ENCODE results near the gene DIP2C.

DIP2C gene

DNA sequence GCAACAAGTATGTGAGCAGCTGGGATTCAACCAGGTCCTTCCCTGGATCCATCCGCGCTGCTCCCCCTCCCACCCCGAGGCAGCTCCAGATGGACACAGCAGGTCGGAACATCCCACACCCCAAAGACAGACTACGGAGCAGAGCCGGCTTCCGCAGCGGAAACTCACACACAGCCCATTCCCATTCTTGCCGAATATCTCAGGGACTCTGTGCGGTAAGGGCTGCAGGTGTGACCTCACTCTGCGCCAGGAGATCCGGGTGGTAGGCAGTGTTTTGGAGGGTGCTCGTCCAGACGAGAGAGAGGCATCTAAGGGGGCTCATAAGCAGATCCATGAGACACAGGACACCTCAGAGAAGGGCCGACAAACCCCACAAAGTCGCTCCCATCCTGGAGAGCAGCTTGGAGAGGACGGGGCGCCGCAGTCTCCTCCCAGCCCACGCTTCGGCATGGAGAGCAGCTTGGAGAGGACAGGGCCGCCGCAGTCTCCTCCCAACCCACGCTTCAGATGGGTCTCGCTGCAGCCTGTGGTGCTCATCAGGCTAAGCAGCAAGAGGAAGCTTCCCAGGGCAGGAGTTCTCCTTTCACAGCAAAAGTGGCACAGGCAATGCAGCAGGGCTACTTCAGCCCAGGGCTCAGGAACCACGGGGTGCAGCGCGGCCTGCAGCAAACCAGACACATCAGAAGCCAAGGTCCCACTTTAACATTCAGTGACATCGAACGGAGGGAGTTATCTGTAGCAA lies 179.9 kb downstream of the DIP2C start:
- DNase-seq: no peak

DNA sequence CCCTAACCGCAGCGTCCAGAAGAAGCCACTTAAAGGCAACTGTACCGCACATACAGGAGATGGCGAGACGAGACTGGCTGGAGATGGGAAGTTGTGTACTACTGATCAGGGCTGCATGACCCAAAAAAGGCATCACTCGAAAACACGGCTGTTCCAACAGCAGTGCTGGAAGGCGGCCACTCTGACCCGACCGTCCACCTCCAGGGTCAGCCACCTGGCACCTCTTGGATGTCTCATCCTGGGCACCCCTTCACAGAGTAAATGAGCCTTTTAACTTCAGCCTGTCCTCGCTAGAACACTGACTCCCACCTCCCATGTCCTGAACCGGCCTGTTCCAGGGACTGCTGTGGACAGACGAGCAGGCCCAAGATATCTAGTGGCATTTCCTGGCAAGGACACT lies 180.7 kb downstream of the DIP2C start:
- DNase-seq: no peak

DNA sequence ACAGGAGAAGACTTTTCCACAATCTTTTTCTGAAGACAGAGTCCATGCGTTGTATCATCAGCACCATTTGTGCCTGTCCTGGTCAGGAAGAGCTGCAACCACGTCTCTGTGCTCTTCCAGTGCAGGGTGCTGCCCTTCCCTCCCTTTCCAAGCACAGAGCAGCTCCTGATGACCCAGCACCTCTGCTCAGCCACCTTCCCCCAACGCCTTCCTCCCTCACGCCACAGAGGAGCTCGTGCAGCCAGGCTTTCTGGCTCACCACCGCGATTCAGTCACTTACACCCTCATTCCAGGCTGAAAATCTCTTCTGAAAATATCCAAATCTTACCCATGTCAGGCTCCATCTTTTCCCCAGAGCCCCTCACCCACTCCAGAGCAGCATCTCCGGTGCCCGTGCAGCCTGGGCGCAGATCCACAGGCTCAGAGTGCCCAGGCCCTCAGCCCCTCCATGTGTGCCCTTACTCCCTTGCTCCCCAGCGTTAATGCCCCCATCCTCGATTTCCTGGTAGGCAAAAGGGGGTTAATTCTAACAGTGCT lies 181.5 kb downstream of the DIP2C start:
- no peak for DNase-seq

DNA sequence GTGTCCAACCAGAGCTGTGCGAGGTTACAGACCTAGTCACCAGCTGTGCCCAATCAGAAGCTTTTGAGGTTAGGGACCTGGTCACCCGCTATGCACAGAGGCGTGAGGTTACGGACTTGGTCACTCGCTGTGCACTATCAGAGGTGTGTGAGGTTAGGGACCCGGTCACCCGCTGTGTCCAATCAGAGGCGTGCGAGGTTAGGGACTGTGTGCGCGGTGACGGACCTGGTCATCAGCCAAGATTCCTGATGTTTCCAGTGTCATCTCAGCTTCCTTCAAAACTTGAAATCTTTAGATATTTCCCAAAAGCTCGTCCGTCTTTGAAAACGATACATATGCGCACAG lies 182.1 kb downstream of the DIP2C start:
- DNase-seq: no peak

DNA sequence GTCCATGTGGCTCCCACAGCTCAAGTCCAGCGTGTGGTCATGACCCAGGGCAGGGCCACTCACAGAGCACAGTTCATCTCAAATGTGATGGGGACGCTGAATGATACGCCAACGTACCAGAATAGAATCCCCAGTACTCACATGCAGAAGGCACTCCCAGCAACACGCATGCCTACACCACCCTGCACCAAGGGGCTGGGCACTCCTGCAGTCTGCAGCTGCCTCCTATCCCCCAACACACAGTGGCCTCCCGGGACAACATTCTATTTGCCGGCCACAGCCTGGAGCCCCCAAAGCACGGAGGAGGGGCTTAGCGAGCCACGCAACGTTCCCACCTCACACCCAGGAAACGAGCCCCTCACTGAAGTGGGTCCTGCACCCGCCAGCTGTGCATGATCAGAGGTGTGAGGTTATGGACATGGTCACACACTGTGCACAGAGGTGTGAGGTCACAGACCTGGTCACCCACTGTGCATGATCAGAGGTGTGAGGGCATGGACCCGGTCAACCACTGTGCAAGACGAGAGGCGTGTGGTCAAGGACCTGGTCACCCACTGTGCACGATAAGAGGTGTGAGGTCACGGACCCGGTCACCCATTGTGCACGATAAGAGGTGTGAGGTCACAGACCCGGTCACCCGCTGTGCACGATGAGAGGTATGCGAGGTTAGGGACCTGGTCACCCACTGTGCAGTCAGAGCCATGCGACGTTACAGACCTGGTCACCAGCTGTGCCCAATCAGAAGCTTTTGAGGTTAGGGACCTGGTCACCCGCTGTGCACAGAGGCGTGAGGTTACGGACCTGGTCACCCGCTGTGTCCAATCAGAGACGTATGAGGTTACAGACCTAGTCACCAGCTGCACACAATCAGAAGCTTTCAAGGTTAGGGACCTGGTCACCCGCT lies 182.8 kb downstream of the DIP2C start:
- DNase-seq: no peak

DNA sequence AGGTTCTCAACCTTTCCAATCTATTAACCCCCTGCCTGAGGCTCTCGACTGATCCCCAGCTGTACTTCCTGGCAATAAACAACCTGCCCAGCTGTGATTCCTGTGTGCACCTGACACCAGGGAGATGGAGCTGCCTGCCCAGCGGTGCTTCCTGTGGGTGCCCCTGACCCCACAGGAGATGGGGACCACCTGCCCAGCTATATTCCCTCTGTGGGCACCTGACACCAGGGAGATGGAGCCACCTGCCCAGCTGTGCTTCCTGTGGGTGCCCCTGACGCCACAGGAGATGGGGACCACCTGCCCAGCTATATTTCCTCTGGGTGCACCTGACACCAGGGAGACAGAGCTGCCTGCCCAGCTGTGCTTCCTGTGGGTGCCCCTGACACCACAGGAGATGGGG lies 184.0 kb downstream of the DIP2C start:
- DNase-seq: no peak

DNA sequence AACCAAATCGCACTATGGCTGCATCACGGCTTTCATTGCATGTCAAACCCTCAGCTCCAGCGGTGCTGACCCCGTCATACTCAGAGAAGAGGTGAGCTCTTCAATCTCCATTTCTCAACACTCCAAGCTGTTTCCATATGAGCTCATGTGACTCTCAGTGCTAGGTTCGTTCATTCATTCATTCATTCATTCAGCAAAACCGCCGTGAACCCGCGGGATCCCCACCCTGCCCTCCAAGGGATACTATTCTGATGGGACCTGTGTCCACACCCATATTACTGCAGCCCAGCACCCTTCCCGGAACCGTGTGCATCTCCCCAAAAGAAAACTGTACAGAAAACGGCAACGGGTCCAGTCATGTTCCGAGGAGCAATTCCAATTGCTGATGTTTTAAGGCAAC lies 184.7 kb downstream of the DIP2C start:
- no peak for DNase-seq

DNA sequence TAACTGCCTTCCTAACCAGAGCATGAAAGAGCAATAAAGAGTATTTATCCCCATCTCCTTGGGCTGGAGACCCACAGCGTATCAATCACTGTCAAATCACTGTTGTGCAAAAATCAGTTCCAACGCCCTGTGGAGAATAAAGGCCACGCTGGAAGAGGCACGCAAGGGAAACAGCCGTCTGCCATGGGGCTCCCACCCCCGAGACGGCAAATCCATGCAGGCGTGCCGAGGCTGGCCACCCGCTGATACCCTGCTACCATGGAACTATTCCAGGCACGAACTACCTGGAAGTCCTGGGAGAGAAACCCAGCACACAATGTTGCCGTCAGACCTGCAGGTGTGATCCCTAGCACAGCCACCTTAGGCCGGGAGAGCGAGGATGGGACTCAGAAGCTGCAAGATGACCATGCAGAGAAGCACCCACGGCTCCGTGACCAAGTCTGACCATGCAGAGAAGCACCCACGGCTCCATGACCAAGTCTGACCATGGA lies 185.3 kb downstream of the DIP2C start:
- no peak for DNase-seq

DNA sequence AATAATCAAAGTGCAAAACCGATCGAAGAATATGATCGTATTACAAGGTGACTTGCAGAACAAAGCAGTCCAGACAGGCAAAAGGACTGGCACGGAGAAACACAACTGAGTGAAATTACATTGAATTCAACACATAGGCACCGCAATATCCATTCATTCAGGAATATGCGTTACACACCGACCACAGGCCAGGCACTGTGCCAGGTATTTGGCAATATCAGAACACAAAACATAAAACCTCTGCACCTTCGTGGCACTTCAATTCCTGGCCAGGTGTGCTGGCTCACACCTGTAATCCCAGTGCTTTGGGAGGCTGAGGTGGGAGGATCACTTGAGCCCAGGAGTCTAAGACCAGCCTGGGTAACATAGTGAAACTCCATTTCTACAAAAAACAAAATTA lies 187.9 kb downstream of the DIP2C start:
- peak; percentile 43 for DNase-seq

DNA sequence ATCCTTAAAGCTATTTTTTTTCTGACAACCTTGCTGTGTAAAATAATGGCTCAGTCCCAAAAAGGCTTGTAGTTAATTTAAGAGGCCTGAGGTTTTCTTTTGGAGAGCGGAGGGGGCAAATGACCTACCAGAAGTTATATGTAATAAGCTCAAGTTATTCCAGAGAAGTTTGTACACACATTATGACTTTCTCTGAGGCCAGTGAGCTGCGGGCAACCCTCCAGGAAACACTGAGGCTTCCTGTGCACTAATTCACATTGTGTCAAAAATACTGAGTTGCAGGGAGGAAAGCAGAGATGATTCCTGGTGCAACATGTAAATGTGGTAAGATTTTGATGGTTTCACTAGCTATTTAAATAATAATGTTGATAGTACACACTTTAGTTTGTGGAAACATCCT lies 188.6 kb downstream of the DIP2C start:
- DNase-seq: no peak

DNA sequence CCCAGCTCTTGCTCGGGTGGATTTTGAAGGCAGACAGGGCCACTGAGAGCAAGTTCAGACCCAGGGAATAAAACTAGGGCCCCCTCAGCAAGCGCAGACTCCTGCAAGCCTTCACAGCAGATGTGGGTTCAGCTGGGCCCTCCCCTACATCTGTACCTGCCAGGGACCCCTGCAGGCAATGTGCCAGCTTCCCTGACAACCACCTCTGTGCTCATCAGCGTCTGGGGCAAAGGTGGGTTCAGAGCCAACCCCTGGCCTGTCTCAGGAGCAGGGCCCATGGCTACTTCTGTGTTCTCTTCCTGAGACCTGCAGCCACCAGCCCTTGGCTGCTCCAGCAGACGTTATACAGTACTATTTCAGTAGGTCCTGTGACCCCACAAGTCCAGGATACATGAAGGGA lies 189.5 kb downstream of the DIP2C start:
- DNase-seq: no peak

DNA sequence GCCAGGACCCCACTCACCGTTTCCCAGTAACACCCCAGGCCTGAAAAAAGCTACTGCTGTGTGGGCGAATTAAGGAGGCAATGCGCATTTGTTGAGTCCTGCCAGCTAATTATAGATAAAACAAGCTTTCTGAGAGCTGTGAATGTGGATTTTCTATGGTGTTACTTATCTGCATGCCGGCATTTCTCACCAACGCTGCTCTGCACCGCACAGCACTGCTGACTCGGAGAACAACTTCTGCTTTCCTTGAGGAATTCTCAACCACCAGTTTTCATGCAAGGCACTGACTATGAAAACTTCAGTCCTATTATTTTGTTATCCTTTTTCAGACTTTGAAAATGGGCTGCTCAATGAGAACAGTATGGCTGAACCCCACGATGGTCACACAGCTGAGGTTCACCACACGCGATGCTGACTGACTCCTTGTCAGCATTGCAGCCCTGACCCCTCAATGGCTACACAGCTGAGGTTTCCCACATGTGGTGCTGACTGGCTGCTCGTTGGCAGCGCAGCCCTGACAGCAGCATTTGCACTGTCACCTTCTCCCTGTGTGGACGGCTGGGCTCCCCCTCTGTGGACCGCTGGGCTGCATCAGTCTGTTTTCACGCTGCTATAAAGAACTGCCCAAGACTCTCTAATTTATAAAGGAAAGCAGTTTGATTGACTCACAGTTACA lies 190.6 kb downstream of the DIP2C start:
- no peak for DNase-seq

DNA sequence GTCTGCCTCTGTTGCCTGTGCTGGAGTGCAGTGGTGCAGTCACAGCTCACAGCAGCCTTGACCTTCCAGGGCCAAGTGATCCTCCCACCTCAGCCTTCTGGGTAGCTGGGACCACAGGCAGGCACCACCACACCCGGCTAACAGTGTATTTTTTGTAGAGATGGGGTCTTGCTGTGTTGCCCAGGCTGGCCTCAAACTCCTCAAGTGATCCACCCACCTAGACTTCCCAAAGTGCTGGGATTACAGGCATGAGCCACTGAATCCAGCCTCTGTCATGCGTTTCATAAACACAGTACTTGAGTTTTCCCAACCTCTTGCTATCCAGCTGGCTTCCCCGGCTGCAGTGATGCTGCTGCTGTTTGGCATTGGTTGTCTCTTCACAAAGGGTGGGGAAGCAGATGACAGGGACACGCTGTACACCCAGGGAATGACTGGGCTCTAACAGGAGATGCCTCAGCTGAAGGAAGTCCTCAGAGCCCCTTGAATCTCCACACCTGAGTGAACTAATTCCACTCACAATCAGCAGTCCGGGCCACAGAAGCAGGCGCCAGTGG lies 191.5 kb downstream of the DIP2C start:
- no peak for DNase-seq

DNA sequence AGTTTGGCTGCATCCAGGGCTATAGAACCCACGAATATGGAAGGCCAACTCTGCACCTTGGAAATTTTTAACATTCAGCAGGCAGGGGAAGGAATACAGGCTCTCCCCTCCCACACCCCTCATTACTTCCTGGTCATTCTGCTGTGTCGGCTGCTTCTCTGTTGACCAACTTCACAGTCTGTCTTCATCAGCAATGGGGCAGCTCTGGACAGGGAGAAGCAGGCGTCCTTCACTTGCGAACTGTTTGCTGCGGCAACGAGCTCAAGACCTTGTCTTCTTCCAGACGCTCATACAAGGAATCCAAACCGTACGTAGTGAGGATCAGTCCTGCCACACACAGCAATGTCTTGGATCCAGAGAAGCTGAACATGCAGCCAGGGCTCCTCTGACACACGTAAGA lies 192.2 kb downstream of the DIP2C start:
- DNase-seq: no peak

DNA sequence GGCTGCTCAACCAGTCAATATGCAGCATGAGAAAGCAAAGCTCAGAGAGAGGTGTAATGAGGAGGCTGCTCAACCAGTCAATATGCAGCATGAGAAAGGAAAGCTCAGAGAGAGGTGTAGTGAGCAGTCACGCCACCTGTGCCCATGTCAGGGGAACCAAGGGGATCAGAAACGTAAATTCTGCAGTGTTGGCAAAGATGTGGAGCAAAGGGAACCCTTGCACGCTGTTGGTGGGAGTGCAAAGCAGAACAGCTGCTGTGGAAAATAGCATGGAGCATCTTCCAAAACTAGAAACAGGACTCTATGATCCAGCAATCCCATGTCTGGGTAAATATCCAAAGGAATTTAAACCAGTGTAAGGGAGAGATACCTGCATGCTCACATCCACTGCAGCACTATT lies 194.9 kb downstream of the DIP2C start:
- no peak for DNase-seq

DNA sequence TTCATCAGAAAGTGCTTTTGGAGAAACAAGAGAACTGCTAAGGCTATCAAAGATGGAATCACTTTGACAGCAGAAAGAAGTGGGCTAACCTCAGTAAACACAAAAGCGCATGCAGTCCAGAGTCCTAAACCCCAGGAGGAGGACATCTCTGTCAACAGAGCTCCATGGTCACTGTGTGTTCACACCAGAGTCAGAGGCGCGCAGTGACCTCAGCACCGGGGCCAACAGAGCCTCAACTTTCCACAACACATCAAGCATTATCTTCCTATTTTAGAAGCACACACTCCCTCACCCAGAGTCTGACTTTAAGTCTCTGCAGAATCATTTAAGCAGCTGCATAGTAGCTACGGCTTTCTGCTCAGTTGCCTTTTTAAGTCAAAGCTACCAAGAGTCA lies 195.3 kb downstream of the DIP2C start:
- no peak for DNase-seq

DNA sequence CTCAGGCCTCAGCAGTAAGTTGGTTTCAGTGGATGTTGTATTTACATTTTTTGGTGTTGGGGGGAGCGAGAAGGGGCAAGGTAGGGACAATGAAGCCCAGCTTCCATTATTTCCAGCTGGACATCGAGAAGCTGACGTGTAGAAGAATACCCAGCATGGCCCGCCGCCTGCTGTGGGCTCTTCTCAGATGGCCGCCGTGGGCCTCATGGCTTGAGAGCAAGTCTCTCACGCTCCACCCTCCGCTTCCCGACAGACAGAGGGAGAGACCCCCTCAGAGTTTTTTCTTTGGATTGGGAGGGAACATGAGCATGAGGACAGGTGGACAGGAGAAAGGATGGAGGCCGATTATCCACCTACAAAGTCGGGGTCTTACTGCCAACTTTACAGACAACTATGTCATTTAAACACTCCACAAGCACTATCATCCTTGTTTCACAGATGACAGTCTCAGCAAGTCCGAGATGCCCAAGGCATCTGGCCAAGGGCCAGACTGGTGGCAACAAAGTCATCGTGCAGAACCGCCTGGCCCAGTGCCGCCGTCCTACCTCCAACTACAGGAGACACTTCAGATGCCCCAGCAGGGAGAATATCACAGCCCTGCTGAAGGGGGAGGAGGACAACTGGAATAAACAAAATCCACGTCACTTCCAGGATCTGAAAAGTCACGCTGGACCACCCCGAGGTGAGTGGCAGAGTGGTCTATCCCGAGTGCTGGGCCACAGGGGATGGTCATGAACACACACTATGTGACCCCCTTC lies 195.9 kb downstream of the DIP2C start:
- DNase-seq: no peak

DNA sequence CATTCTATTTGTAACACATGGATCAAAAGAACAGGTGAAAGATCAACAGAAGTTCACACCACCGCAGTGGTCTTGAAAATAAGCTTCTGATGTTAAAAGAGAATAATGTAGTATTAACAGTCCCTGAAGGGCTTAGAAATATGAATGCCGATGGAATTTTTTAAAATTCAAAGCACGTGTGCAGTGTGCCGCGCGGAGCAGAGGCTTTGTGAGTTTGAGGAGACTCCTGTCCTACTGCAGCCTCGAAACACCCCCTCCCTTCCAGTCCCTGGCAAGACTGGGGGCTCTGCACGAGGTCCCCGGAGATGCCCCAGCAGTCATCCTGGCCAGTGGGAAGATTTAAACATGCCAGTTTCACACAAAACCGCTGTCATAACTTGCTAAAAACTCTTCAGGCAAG lies 196.6 kb downstream of the DIP2C start:
- no peak for DNase-seq

DNA sequence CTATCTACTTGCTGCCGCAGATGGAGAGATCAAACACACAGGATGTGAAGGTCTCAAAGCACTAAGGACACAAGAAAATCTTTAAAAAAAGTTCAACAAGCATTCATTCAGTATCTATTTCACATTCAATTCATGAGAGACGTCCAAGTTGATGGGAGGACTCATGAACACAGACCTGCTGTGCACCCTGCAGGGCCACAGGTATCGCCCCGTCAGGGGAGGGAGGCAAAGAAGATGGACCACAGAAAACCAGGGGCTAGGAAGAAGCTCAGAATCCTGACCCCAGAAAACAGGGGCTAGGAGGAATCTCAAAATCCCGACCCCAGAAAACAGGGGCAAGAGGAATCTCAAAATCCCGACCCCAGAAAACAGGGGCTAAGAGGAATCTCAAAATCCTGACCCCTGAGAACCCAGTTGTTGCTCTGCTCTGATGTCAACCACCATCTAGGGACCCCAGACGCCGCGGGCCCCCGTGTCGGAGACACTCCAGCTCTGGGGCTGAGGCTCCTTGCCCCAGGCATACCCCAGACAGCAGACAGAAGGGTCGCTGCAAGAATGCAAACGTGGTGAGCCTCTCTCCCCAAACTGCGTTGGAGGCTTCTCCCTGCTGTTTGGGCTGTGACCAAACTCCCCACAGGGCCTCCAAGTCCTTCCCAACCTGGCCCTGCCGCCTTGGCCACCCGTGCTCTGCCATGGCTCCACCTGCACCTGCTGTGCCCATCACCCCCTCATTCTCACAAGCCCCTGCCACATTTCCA lies 197.6 kb downstream of the DIP2C start:
- no peak for DNase-seq

DNA sequence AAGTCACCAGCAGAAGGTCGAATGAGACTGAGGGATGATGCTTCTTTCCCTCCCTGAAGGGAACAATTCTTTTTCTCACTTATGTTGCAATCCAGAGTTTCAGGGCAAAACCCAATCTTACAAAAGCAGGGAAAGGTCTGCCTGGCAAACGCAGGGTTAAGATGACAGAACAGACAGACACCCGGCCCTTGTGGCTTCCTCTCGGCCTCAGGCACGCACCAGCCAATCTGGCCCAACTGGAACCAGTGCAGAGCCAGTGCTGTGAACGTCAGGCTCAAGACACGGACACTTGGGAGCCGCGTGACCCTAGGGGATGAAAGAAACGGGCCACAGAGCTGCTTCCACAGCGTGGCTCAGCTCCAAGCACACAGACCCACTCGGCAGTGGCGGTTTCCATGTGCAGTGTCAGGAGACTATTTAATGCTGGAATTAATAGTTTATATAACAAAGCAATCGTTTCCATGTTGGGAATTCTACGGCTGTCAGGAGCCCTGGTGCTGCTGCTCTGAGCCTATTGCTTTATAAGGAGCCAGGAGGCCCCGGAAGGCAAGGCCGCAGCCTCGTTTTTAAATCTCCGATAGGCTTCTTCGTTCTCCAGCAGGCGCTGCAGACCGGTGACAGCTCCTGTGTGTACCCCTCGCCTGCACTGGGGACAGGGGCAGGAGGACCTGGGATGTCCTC lies 198.4 kb downstream of the DIP2C start:
- no peak for DNase-seq

DNA sequence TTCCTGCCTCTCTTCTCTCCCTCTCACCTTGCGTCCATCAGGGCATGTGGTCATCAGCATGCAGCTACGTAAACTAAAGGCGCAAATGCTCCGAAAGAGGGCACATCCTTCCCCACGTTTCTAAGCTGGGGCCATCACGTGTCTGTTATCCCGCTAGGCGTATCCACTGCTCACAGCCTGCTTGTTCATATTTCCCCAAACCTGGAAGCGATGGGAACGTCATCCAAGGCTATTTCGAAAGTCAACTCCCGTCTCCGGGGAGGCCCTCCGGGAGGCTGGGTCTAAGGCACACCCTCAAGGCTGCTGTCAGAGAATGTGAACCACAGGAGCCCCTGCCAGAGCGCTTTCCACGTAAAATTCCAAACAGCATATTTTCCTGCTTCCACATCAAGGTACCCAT lies 199.2 kb downstream of the DIP2C start:
- no peak for DNase-seq

All from NCI-H1105 (cell line).